CD8-positive, alpha-beta memory T cell (primary cell): ENCODE results near the gene EME2. TPM values are rescaled to one million over a fixed set of nuclear protein-coding genes. Genes with fewer than 3 reads are reported as not detected.
A peak's percentile ranks its signal among the peaks of the same experiment; 100 is the strongest.

Experiments
- CTCF ChIA-PET: fragments of 350-600 bp; sonication (Branson Sonifier 250); formaldehyde crosslinking; loops from one replicate; lab custom pipeline; 2021; ENCODE audit warnings: antibody characterized with exemption; lab: Charles Lee
- POLR2A ChIA-PET: fragments of 350-600 bp; sonication (Branson Sonifier 250); formaldehyde crosslinking; loops from one replicate; lab custom pipeline; 2021; ENCODE audit warnings: antibody characterized with exemption; lab: Charles Lee
- DNase-seq, 5 donors: peaks; one replicate each; pipeline versions ENCODE4 v3.0.0 to v3.0.0-alpha.2; 2020 to 2022; ENCODE audit warnings: mixed read lengths in 1 of 5
- H3K27ac ChIP-seq: one replicate; pipeline ENCODE4 v1.7.0; 2013; ENCODE audit warnings: low read depth, mild to moderate bottlenecking, low read length, moderate library complexity
- H3K27me3 ChIP-seq: 2 replicates; pipeline ENCODE4 v1.7.0; 2013; ENCODE audit warnings: low read length, mild to moderate bottlenecking; ENCODE audit not compliant: insufficient read depth, poor library complexity, severe bottlenecking
- H3K36me3 ChIP-seq: 2 replicates; pipeline ENCODE4 v1.7.0; 2013; ENCODE audit warnings: mild to moderate bottlenecking, low read length, moderate library complexity; ENCODE audit not compliant: insufficient read depth
- H3K4me1 ChIP-seq: 2 replicates; pipeline ENCODE4 v1.7.0; 2013; ENCODE audit warnings: mild to moderate bottlenecking, low read length, moderate library complexity; ENCODE audit not compliant: insufficient read depth
- H3K4me3 ChIP-seq: 2 replicates; pipeline ENCODE4 v1.7.0; 2013; ENCODE audit warnings: mild to moderate bottlenecking, low read length
- H3K9me3 ChIP-seq: 2 replicates; pipeline ENCODE4 v1.7.0; 2013; ENCODE audit warnings: mild to moderate bottlenecking, low read length
- H3K27ac Mint-ChIP-seq, 8 donors: one replicate each; pipeline ENCODE4 v1.8.0; 2020 to 2021; ENCODE audit warnings: mixed read lengths in 8 of 8, mild to moderate bottlenecking in 6 of 8, inconsistent platforms in 3 of 8, moderate library complexity in 3 of 8
- H3K27me3 Mint-ChIP-seq, 2 donors: one replicate each; pipeline ENCODE4 v1.8.0; 2020 to 2021; ENCODE audit warnings: mixed read lengths in 2 of 2, mild to moderate bottlenecking in 1 of 2, moderate library complexity in 1 of 2
- H3K36me3 Mint-ChIP-seq, 3 donors: one replicate each; pipeline ENCODE4 v1.8.0; 2020 to 2021; ENCODE audit warnings: mixed read lengths in 3 of 3, inconsistent platforms in 1 of 3, mild to moderate bottlenecking in 1 of 3
- H3K4me1 Mint-ChIP-seq, 3 donors: one replicate each; pipeline ENCODE4 v1.8.0; 2020 to 2021; ENCODE audit warnings: mixed read lengths in 3 of 3, inconsistent platforms in 1 of 3, mild to moderate bottlenecking in 1 of 3
- H3K4me3 Mint-ChIP-seq, 7 donors: one replicate each; pipeline ENCODE4 v1.8.0; 2020 to 2021; ENCODE audit warnings: mixed read lengths in 7 of 7, mild to moderate bottlenecking in 6 of 7, moderate library complexity in 4 of 7, inconsistent platforms in 2 of 7
- H3K9me3 Mint-ChIP-seq, 5 donors: one replicate each; pipeline ENCODE4 v1.8.0; 2020 to 2022; ENCODE audit warnings: mixed read lengths in 5 of 5, mild to moderate bottlenecking in 3 of 5, moderate library complexity in 2 of 5, inconsistent platforms in 1 of 5
- polyA plus RNA-seq: library from polyadenylated mRNA; unstranded; fragments of 300-500 nt; fragmentation: Illumina TruSeq; gene quantifications from one replicate; pipeline ENCODE4 v1.2.3, GENCODE V29; 2021
- total RNA-seq, 2 experiments: library from RNA; stranded (reverse); gene quantifications; one replicate each; pipeline ENCODE4 v1.2.3, GENCODE V29; 2021

Gene EME2
- total and polyA plus RNA-seq, 3 experiments from 2014 or later, result 1.6 to 21.6 (median 21.0) TPM

- H3K4me1 ChIP-seq, result peaks cover 27% of the 10 kb centered on the region
- no peaks in the 10 kb centered on the region for H3K9me3 ChIP-seq
- peaks cover 0 to 47% (median 0%) of the 10 kb centered on the region in 3 donors for H3K36me3 Mint-ChIP-seq
- no peak for DNase-seq
- peaks cover 22 to 35% (median 28%) of the 10 kb centered on the region in 3 donors for H3K4me1 Mint-ChIP-seq
- no peak overlapping the region for H3K4me3 Mint-ChIP-seq
- H3K27me3 Mint-ChIP-seq, result no peaks in the 10 kb centered on the region
- no peak overlapping the region for H3K4me3 ChIP-seq
- no peak overlapping the region for H3K27ac ChIP-seq
- H3K36me3 ChIP-seq, result peaks cover 12% of the 10 kb centered on the region
- ChIA-PET CTCF (interaction anchor here (1.5 kb wide), 1 partner anchor 10 kb away, joined by 5 read pairs; no protein-coding TSS in a partner anchor), POLR2A (no interaction called here)
- no peak overlapping the region for H3K27ac Mint-ChIP-seq
- H3K27me3 ChIP-seq, result no peaks in the 10 kb centered on the region
- no peaks in the 10 kb centered on the region for H3K9me3 Mint-ChIP-seq
These were observed 50.2 kb downstream of the EME2 start for GRCh38 chr16:1822801-1823200.

DNA sequence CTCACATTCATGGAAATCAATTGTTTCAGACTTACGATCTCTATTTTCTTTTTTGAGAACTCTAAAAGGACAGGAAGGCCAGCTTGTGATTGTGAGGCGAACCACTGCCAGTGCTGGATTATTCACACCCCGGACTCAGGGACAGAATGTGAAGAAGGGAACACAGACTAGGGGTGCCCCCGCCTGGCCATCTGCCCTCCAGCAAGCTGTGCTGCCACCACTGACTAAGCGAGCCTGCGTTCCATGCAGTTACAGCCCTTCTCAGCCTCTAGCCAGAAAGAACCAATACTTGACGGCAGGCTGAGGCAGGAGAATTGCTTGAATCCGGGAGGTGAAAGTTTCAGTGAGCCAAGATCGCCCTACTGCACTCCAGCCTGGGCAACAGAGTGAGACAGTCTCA lies 51.2 kb downstream of the EME2 start:
- POLR2A ChIA-PET, result no interaction called here
- DNase-seq, result no peak
- Histone ChIP-seq H3K27ac (no peak overlapping the region), H3K4me3 (no peak overlapping the region), H3K4me1 (peaks cover 33% of the 10 kb centered on the region), H3K9me3 (no peaks in the 10 kb centered on the region), H3K27me3 (no peaks in the 10 kb centered on the region), H3K36me3 (peaks cover 12% of the 10 kb centered on the region)
- Mint-ChIP-seq H3K4me1 (peaks cover 25 to 44% (median 36%) of the 10 kb centered on the region in 3 donors), H3K27ac (peak overlapping the region in 4 of 8 donors; percentile 54 to 87 (median 66)), H3K9me3 (no peaks in the 10 kb centered on the region), H3K27me3 (no peaks in the 10 kb centered on the region), H3K36me3 (peaks cover 0 to 44% (median 0%) of the 10 kb centered on the region in 3 donors), H3K4me3 (peak overlapping the region in 5 of 7 donors; percentile 31 to 59 (median 54))
- CTCF ChIA-PET, result no interaction called here

DNA sequence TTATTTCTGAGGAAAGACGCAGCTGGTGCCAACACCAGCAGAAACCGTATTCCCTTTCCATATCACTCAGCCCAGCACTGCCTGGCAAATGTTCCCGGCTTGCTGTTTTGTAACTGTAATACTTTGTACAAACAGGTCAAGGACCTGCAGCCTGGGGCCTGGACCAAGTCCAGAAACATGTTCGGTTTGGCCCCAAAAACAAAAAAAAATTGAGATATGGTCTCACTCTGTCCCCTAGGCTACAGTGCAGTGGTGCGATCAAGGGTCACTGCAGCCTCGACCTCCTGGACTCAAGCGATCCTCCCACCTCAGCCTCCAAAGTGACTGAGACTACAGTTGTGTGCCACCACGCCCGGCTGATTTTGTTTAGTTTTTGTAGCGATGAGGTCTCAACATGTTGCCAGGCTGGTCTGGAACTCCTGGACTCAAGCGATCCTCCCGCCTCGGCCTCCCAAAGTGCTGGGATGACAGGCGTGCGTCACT lies 52.8 kb downstream of the EME2 start:
- Histone ChIP-seq H3K27ac (peak overlapping the region; percentile 59), H3K27me3 (no peaks in the 10 kb centered on the region), H3K36me3 (peaks cover 12% of the 10 kb centered on the region), H3K4me1 (peaks cover 39% of the 10 kb centered on the region), H3K9me3 (no peaks in the 10 kb centered on the region), H3K4me3 (peak overlapping the region; percentile 75)
- peaks cover 32 to 58% (median 48%) of the 10 kb centered on the region in 3 donors for H3K4me1 Mint-ChIP-seq
- no peaks in the 10 kb centered on the region for H3K9me3 Mint-ChIP-seq
- no peak for DNase-seq
- CTCF ChIA-PET, result interaction anchor here (1.2 kb wide), 1 partner anchor 120 kb away, joined by 5 read pairs; the partner anchor contains the start of gene MAPK8IP3
- H3K27ac Mint-ChIP-seq, result peak overlapping the region; percentile 66 to 95 (median 88)
- H3K36me3 Mint-ChIP-seq, result peaks cover 0 to 39% (median 0%) of the 10 kb centered on the region in 3 donors
- POLR2A ChIA-PET, result interaction anchor here (0.7 to 1.2 kb wide), 2 partner anchors 42 to 223 kb away, joined by 4 to 9 read pairs; partner anchors contain the start of genes NTHL1, NUBP2, SPSB3 and TSC2
- H3K27me3 Mint-ChIP-seq, result no peaks in the 10 kb centered on the region
- H3K4me3 Mint-ChIP-seq, result peak overlapping the region; percentile 82 to 88 (median 83)

Other genes starting within 250 kb of the EME2 start
- gene TMEM204, start 239.1 kb upstream of the EME2 start, total RNA-seq, result 10 to 100 TPM; 27.1 to 30.9 TPM
- 68.4 TPM for gene TMEM204, start 239.1 kb upstream of the EME2 start, polyA plus RNA-seq
- 1 to 10 TPM; 6.1 to 8.4 TPM for gene IFT140, start 160.7 kb upstream of the EME2 start, total RNA-seq
- 5.5 TPM for gene IFT140, start 160.7 kb upstream of the EME2 start, polyA plus RNA-seq
- gene CRAMP1, start 160.4 kb upstream of the EME2 start, total RNA-seq, result 10 to 100 TPM; 22.1 to 24.3 TPM
- 3.0 TPM for gene CRAMP1, start 160.4 kb upstream of the EME2 start, polyA plus RNA-seq
- 100 to 1,000 TPM; 106 TPM for gene JPT2, start 94.5 kb upstream of the EME2 start, total RNA-seq
- 12.5 TPM for gene JPT2, start 94.5 kb upstream of the EME2 start, polyA plus RNA-seq
- 10 to 100 TPM; 57.1 to 63.2 TPM for gene MAPK8IP3, start 66.6 kb upstream of the EME2 start, total RNA-seq
- gene MAPK8IP3, start 66.6 kb upstream of the EME2 start, polyA plus RNA-seq, result 2.3 TPM
- gene NME3, start 1.3 kb upstream of the EME2 start, total RNA-seq, result 10 to 100 TPM; 33.5 to 36.5 TPM
- 71.4 TPM for gene NME3, start 1.3 kb upstream of the EME2 start, polyA plus RNA-seq
- 100 to 1,000 TPM; 172 to 176 TPM for gene MRPS34, start 324 bp downstream of the EME2 start, total RNA-seq
- 155 TPM for gene MRPS34, start 324 bp downstream of the EME2 start, polyA plus RNA-seq
- 10 to 100 TPM; 30.6 to 31.5 TPM for gene SPSB3, start 9.8 kb downstream of the EME2 start, total RNA-seq
- gene SPSB3, start 9.8 kb downstream of the EME2 start, polyA plus RNA-seq, result 63.9 TPM
- gene NUBP2, start 10.2 kb downstream of the EME2 start, total RNA-seq, result 10 to 100 TPM; 73.9 to 82.8 TPM
- 96.6 TPM for gene NUBP2, start 10.2 kb downstream of the EME2 start, polyA plus RNA-seq
- not detected for gene IGFALS, start 20.9 kb downstream of the EME2 start, total RNA-seq
- gene IGFALS, start 20.9 kb downstream of the EME2 start, polyA plus RNA-seq, result not detected
- gene HAGH, start 54.0 kb downstream of the EME2 start, total RNA-seq, result 10 to 100 TPM; 41.2 to 44.5 TPM
- 54.3 TPM for gene HAGH, start 54.0 kb downstream of the EME2 start, polyA plus RNA-seq
- gene FAHD1, start 54.4 kb downstream of the EME2 start, total RNA-seq, result 10 to 100 TPM; 19.3 to 20.9 TPM
- 26.7 TPM for gene FAHD1, start 54.4 kb downstream of the EME2 start, polyA plus RNA-seq
- gene MEIOB, start 99.4 kb downstream of the EME2 start, total RNA-seq, result not detected
- not detected for gene MEIOB, start 99.4 kb downstream of the EME2 start, polyA plus RNA-seq
- not detected for gene HS3ST6, start 145.6 kb downstream of the EME2 start, total RNA-seq
- not detected for gene HS3ST6, start 145.6 kb downstream of the EME2 start, polyA plus RNA-seq
- gene MSRB1, start 170.4 kb downstream of the EME2 start, total RNA-seq, result 10 to 100 TPM; 20.4 TPM
- gene MSRB1, start 170.4 kb downstream of the EME2 start, polyA plus RNA-seq, result 20.2 TPM
- gene RPL3L, start 181.9 kb downstream of the EME2 start, total RNA-seq, result under 1 TPM; 0.37 to 0.62 TPM
- not detected for gene RPL3L, start 181.9 kb downstream of the EME2 start, polyA plus RNA-seq
- gene NDUFB10, start 186.7 kb downstream of the EME2 start, total RNA-seq, result 100 to 1,000 TPM; 150 to 152 TPM
- gene NDUFB10, start 186.7 kb downstream of the EME2 start, polyA plus RNA-seq, result 236 TPM
- gene RPS2, start 192.0 kb downstream of the EME2 start, total RNA-seq, result 1,000 to 10,000 TPM; 5,023 to 5,213 TPM
- gene RPS2, start 192.0 kb downstream of the EME2 start, polyA plus RNA-seq, result 5,049 TPM
- not detected for gene RNF151, start 194.0 kb downstream of the EME2 start, total RNA-seq
- not detected for gene RNF151, start 194.0 kb downstream of the EME2 start, polyA plus RNA-seq
- 10 to 100 TPM; 74.6 to 78.0 TPM for gene TBL3, start 199.2 kb downstream of the EME2 start, total RNA-seq
- 62.9 TPM for gene TBL3, start 199.2 kb downstream of the EME2 start, polyA plus RNA-seq
- gene NOXO1, start 208.7 kb downstream of the EME2 start, total RNA-seq, result under 1 TPM; 0.47 to 0.48 TPM
- not detected for gene NOXO1, start 208.7 kb downstream of the EME2 start, polyA plus RNA-seq
- gene GFER, start 211.4 kb downstream of the EME2 start, total RNA-seq, result 10 to 100 TPM; 41.7 to 50.1 TPM
- gene GFER, start 211.4 kb downstream of the EME2 start, polyA plus RNA-seq, result 38.4 TPM
- gene SYNGR3, start 217.2 kb downstream of the EME2 start, total RNA-seq, result 1 to 10 TPM; 3.4 to 3.6 TPM
- gene SYNGR3, start 217.2 kb downstream of the EME2 start, polyA plus RNA-seq, result 2.1 TPM
- 10 to 100 TPM; 91.8 to 96.6 TPM for gene ZNF598, start 237.0 kb downstream of the EME2 start, total RNA-seq
- gene ZNF598, start 237.0 kb downstream of the EME2 start, polyA plus RNA-seq, result 11.3 TPM
- 10 to 100 TPM in 1 of 2 experiments, 1 to 10 TPM in 1; 9.4 to 12.5 TPM for gene NPW, start 247.0 kb downstream of the EME2 start, total RNA-seq
- not detected for gene NPW, start 247.0 kb downstream of the EME2 start, polyA plus RNA-seq